Endometrium (tissue), 2 donors: ENCODE data around the gene LDHAL6B.
A peak's percentile ranks its signal among the peaks of the same experiment; 100 is the strongest.

Experiments
- FAIRE-seq: peaks from 2 replicates; lab custom pipeline; 2012; peaks lifted over from hg19 to GRCh38; lab: Jason Lieb, UNC
- donor health status: control.
- donor health status: control.

Gene LDHAL6B

GRCh38 chr15:59251001-59251845, 44.6 kb downstream of the LDHAL6B start:
- FAIRE-seq, result peak; percentile 23

GRCh38 chr15:59252137-59252536, 45.5 kb downstream of the LDHAL6B start:
- FAIRE-seq, result no peak

- no peak for FAIRE-seq
Measured at GRCh38 chr15:59255680-59256336, 49.2 kb downstream of the LDHAL6B start.

- no peak for FAIRE-seq
Measured at GRCh38 chr15:59256482-59256881, 49.8 kb downstream of the LDHAL6B start.

GRCh38 chr15:59257140-59257539, 50.5 kb downstream of the LDHAL6B start:
- FAIRE-seq, result no peak
